ENCODE results near the gene LCLAT1. TPM values are rescaled to one million over a fixed set of nuclear protein-coding genes. Genes with fewer than 3 reads are reported as not detected.
A peak's percentile ranks its signal among the peaks of the same experiment; 100 is the strongest.

The LCLAT1 gene
- total RNA-seq, 2 experiments from 2014 or later = 19.0 to 20.5 TPM

GRCh38 chr2:30428348-30428662, 18.7 kb upstream of the LCLAT1 start:
- Mint-ChIP-seq H3K27ac (peak overlapping the region; percentile 84), H3K27me3 (no peaks in the 10 kb centered on the region), H3K4me3 (peak overlapping the region; percentile 31), H3K9me3 (no peaks in the 10 kb centered on the region), H3K4me1 (ENCODE audit: low read depth) (peaks cover 27% of the 10 kb centered on the region), H3K36me3 (ENCODE audit: low read depth) (no peaks in the 10 kb centered on the region)
- intact Hi-C loops (cut with micrococcal nuclease) = no loop called here
- CTCF ChIA-PET = interaction anchor here (1.2 to 1.3 kb wide), 2 partner anchors 263 to 283 kb away, joined by 3 to 5 read pairs; no protein-coding TSS in a partner anchor
- POLR2A ChIA-PET = interaction anchor here (1.3 to 1.6 kb wide), 2 partner anchors 47 to 171 kb away, joined by 3 read pairs; no protein-coding TSS in a partner anchor
- peak; percentile 13 for ATAC-seq
- no peak for DNase-seq
- TF ChIP-seq CTCF (IDR thresholded peaks at IDR 0.05) = no peak

GRCh38 chr2:30428827-30429461, 18.1 kb upstream of the LCLAT1 start:
- no peaks in the 10 kb centered on the region for H3K27me3 Mint-ChIP-seq
- no peak for TF ChIP-seq CTCF (IDR thresholded peaks at IDR 0.05)
- H3K36me3 Mint-ChIP-seq (ENCODE audit: low read depth) = no peaks in the 10 kb centered on the region
- H3K4me3 Mint-ChIP-seq = peak overlapping the region; percentile 31
- peaks cover 27% of the 10 kb centered on the region for H3K4me1 Mint-ChIP-seq (ENCODE audit: low read depth)
- ChIA-PET CTCF (interaction anchor here (0.9 to 1.3 kb wide), 4 partner anchors 190 to 283 kb away, joined by 3 to 5 read pairs (median 3); no protein-coding TSS in a partner anchor), POLR2A (interaction anchor here (1.0 to 1.6 kb wide), 4 partner anchors 15 to 172 kb away, joined by 3 read pairs; no protein-coding TSS in a partner anchor)
- H3K27ac Mint-ChIP-seq = peak overlapping the region; percentile 84
- DNase-seq (no peak), ATAC-seq (peak; percentile 72)
- no peaks in the 10 kb centered on the region for H3K9me3 Mint-ChIP-seq
- intact Hi-C loops (cut with micrococcal nuclease) = no loop called here

GRCh38 chr2:30433541-30434299, 13.3 kb upstream of the LCLAT1 start:
- H3K36me3 Mint-ChIP-seq (ENCODE audit: low read depth) = no peaks in the 10 kb centered on the region
- H3K4me3 Mint-ChIP-seq = no peak overlapping the region
- peaks cover 21% of the 10 kb centered on the region for H3K4me1 Mint-ChIP-seq (ENCODE audit: low read depth)
- no peak overlapping the region for H3K27ac Mint-ChIP-seq
- no peak for TF ChIP-seq CTCF (IDR thresholded peaks at IDR 0.05)
- DNase-seq (no peak), ATAC-seq (no peak)
- CTCF ChIA-PET = interaction anchor here (1.0 to 1.1 kb wide), 2 partner anchors 195 to 268 kb away, joined by 3 to 4 read pairs; no protein-coding TSS in a partner anchor
- H3K27me3 Mint-ChIP-seq = no peaks in the 10 kb centered on the region
- intact Hi-C loops (cut with micrococcal nuclease) = no loop called here
- no peaks in the 10 kb centered on the region for H3K9me3 Mint-ChIP-seq
- POLR2A ChIA-PET = interaction anchor here (1.0 to 1.3 kb wide), 2 partner anchors 11 to 14 kb away, joined by 3 to 5 read pairs; no protein-coding TSS in a partner anchor

- DNase-seq (no peak), ATAC-seq (no peak)
- intact Hi-C loops (cut with micrococcal nuclease) = no loop called here
- ChIA-PET CTCF (interaction anchor here (1.1 kb wide), 1 partner anchor 196 kb away, joined by 4 read pairs; no protein-coding TSS in a partner anchor), POLR2A (interaction anchor here (1.0 kb wide), 1 partner anchor 12 kb away, joined by 3 read pairs; no protein-coding TSS in a partner anchor)
- no peaks in the 10 kb centered on the region for H3K27me3 Mint-ChIP-seq
- no peaks in the 10 kb centered on the region for H3K36me3 Mint-ChIP-seq (ENCODE audit: low read depth)
- no peaks in the 10 kb centered on the region for H3K9me3 Mint-ChIP-seq
- H3K27ac Mint-ChIP-seq = no peak overlapping the region
- no peak for TF ChIP-seq CTCF (IDR thresholded peaks at IDR 0.05)
- H3K4me1 Mint-ChIP-seq (ENCODE audit: low read depth) = peaks cover 22% of the 10 kb centered on the region
- no peak overlapping the region for H3K4me3 Mint-ChIP-seq
Measured at GRCh38 chr2:30434708-30435107, 12.3 kb upstream of the LCLAT1 start.
